ENCODE data around the gene DENND4A.

DNA sequence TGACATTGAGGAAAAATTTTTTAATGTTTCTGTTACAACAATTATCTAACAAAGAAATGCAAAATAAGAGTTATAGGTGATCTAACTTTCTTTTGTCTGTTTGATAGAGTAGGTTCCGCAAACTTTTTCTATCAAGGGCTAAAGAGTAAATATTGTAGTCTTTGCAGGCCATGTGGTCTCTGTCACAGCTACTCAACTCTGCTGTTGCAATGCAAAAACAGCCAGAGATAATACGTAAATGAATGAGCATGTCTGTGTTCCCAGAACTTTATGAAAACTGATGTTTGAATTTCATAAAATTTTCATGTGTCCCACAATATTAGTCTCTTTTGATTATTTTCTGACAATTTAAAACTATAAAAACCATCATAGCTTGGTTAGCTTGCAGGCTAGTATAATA is 97.0 kb downstream of the DENND4A start:
- TF ChIP-seq EP300 (IDR thresholded peaks at IDR 0.05), result no peak
- no peak for TF ChIP-seq CTCF (IDR thresholded peaks at IDR 0.05)
- TF ChIP-seq POLR2A (IDR thresholded peaks at IDR 0.05), result no peak
